ENCODE measurements around the gene B3GLCT.

The B3GLCT gene

GRCh38 chr13:31356991-31357390 lies 157.2 kb downstream of the B3GLCT start:
- no peak for DNase-seq

- no peak for DNase-seq
Measured at GRCh38 chr13:31357581-31357980, 157.8 kb downstream of the B3GLCT start.

GRCh38 chr13:31361673-31362072 lies 161.9 kb downstream of the B3GLCT start:
- no peak for DNase-seq

- no peak for DNase-seq
Measured at GRCh38 chr13:31365630-31366029, 165.9 kb downstream of the B3GLCT start.

GRCh38 chr13:31367410-31367809 lies 167.6 kb downstream of the B3GLCT start:
- DNase-seq: no peak

- DNase-seq: no peak
Measured at GRCh38 chr13:31369213-31369612, 169.4 kb downstream of the B3GLCT start.

GRCh38 chr13:31372454-31372853 lies 172.7 kb downstream of the B3GLCT start:
- no peak for DNase-seq

GRCh38 chr13:31374682-31375081 lies 174.9 kb downstream of the B3GLCT start:
- no peak for DNase-seq

GRCh38 chr13:31377946-31378345 lies 178.2 kb downstream of the B3GLCT start:
- no peak for DNase-seq

GRCh38 chr13:31380715-31381114 lies 180.9 kb downstream of the B3GLCT start:
- DNase-seq: no peak

All from NCI-H2081 (cell line).